Tibial artery (tissue), 4 donors: ENCODE measurements around the gene AKR1B15.
"Not testable (repeated sequence)": the region's sequence is repeated elsewhere in the genome, so short reads cannot be mapped to it uniquely, and the experiment has no call there.

Source experiments
- DNase-seq, 2 donors: peaks; one replicate each; pipeline ENCODE4 v3.0.0-alpha.2; 2019
- H3K27ac ChIP-seq, 2 donors: fragments of 200-600 bp; sonication (generic) in 1 of 2; 1 replicate in 1 of 2; 2 replicates in 1 of 2; pipeline ENCODE4 v1.5.1; 2018 to 2019; ENCODE audit warnings: mild to moderate bottlenecking in 1 of 2
- H3K27me3 ChIP-seq, 2 donors: fragments of 200-600 bp; sonication (generic) in 1 of 2; one replicate each; pipeline versions ENCODE4 v1.5.1 to v1.6.0; 2016 to 2019
- H3K36me3 ChIP-seq, 3 donors: fragments of 200-600 bp; sonication (generic) in 2 of 3; one replicate each; pipeline ENCODE4 v1.5.1; 2016 to 2019; ENCODE audit warnings: mild to moderate bottlenecking in 2 of 3
- H3K4me1 ChIP-seq, 4 donors: fragments of 200-600 bp; sonication (generic) in 2 of 4; 1 replicate in 3 of 4; 2 replicates in 1 of 4; pipeline ENCODE4 v1.5.1; 2016 to 2019
- H3K4me3 ChIP-seq, 2 donors: fragments of 200-600 bp; sonication (generic) in 1 of 2; 1 replicate in 1 of 2; 2 replicates in 1 of 2; pipeline ENCODE4 v1.5.1; 2018 to 2019; ENCODE audit warnings: mild to moderate bottlenecking in 2 of 2
- H3K9me3 ChIP-seq, 3 donors: fragments of 200-600 bp; sonication (generic) in 1 of 3; one replicate each; pipeline ENCODE4 v1.5.1; 2016 to 2019
- CTCF ChIP-seq, 2 experiments: fragments of 200-600 bp in 1 of 2; fragments of 450-650 bp in 1 of 2; IDR thresholded peaks; one replicate each; pipeline ENCODE4 v1.5.1; 2017 to 2019; ENCODE audit warnings: antibody characterized with exemption in 2 of 2, mild to moderate bottlenecking in 1 of 2, moderate library complexity in 1 of 2
- intact Hi-C: fragments of 100-400 bp; cut with DNase I; formaldehyde crosslinking; loops from one replicate; pipeline ENCODE4 v1.15.0; 2023; ENCODE audit warnings: low total_unique reads

Gene AKR1B15

DNA sequence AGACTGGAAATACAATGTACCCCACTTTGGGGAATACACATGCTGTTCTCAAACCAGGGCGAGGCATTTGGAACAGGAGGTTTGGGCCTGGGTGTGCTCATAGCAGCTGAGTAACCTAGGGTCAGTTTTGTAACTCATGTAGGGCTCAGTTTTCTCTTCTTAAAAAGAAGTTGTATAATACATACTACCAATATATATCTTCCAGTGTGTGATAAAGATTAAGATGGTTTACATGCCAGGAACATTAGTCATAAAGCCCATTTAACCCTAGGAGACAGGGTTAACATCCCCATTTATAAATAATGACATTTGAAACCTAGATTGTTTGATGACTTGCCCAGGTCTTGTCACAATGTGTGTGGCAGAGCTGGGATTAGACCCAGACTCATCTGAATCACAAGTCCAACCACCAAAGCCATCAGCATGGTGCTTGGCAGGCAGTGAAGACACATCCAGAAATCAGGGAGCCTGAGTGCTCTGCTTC, 15.6 kb upstream of the AKR1B15 start:
- H3K27ac ChIP-seq: no peak overlapping the region
- no peaks in the 10 kb centered on the region for H3K36me3 ChIP-seq
- intact Hi-C loops: no loop called here
- no peak for TF ChIP-seq CTCF (IDR thresholded peaks at IDR 0.05)
- no peak overlapping the region for H3K4me3 ChIP-seq
- peak in 1 of 2 donors; percentile 56 for DNase-seq
- H3K4me1 ChIP-seq: no peaks in the 10 kb centered on the region
- peaks cover 0 to 3% of the 10 kb centered on the region in 2 donors for H3K27me3 ChIP-seq
- no peaks in the 10 kb centered on the region for H3K9me3 ChIP-seq

DNA sequence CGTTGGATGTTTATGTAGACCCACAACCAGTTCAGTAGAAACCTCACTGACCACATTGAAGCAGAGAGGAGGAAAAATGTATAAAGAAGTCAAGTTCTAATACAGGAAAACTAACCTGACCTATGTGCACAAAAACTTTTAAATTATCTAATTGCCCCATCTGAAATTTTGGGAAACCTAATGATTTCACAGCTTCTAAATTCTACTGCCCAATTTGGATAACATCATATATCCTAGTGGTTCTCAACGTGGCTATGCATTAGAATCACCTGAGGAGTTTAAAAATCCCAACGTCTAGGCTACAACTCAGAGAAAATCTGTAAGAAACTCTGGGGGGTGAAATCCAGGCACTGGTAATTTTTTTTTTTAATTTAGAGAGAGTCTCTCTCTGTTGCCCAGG, 14.3 kb upstream of the AKR1B15 start:
- H3K36me3 ChIP-seq: no peaks in the 10 kb centered on the region
- H3K4me3 ChIP-seq: no peak overlapping the region
- no peak for TF ChIP-seq CTCF (IDR thresholded peaks at IDR 0.05)
- intact Hi-C loops: no loop called here
- DNase-seq: no peak
- H3K4me1 ChIP-seq: no peaks in the 10 kb centered on the region
- no peaks in the 10 kb centered on the region for H3K27me3 ChIP-seq
- no peaks in the 10 kb centered on the region for H3K9me3 ChIP-seq
- H3K27ac ChIP-seq: no peak overlapping the region

- Histone ChIP-seq H3K27me3 (no peaks in the 10 kb centered on the region), H3K4me1 (no peaks in the 10 kb centered on the region), H3K27ac (no peak overlapping the region), H3K36me3 (no peaks in the 10 kb centered on the region), H3K9me3 (no peaks in the 10 kb centered on the region), H3K4me3 (no peak overlapping the region)
- TF ChIP-seq CTCF (IDR thresholded peaks at IDR 0.05): no peak
- DNase-seq: peak in 1 of 2 donors; percentile 52
- intact Hi-C loops: no loop called here
These were observed 13.5 kb upstream of the AKR1B15 start for GRCh38 chr7:134535272-134535918.

DNA sequence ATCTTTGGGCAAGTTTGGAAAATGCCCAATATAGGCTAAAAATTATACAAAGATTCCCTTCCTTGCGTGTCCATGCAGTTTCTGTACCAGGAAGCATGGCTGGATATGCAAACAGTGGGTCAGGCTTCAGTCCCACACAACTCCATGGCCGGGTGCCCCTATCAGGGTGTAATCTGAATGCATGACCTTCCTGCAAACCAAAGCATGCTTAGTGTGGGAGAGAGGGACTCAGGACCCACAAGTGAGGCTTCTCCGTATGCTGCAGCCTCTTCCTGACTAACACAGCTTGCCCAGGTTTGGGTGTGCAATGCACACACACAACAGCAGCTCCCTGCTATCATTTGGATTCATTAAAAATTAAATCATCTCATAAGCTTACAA, 13.0 kb upstream of the AKR1B15 start:
- intact Hi-C loops: no loop called here
- no peaks in the 10 kb centered on the region for H3K27me3 ChIP-seq
- H3K27ac ChIP-seq: no peak overlapping the region
- no peaks in the 10 kb centered on the region for H3K36me3 ChIP-seq
- H3K4me1 ChIP-seq: no peaks in the 10 kb centered on the region
- no peaks in the 10 kb centered on the region for H3K9me3 ChIP-seq
- H3K4me3 ChIP-seq: no peak overlapping the region
- DNase-seq: no peak
- no peak for TF ChIP-seq CTCF (IDR thresholded peaks at IDR 0.05)

DNA sequence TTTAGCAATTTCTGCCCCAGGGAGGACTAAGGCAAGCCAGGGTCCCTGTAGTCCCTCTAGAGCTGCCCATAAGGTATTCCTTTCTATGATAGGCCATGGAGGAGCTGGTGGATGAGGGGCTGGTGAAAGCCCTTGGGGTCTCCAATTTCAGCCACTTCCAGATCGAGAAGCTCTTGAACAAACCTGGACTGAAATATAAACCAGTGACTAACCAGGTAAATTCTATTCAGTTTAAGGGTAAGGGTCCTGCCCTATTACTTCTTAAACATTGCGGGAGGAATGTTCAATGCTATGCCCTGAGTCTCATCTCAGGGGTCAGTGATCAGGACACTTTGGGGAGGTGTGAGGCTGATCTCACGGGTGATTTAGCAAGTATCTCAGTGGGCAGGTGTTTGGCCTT, 12.4 kb upstream of the AKR1B15 start:
- H3K4me3 ChIP-seq, H3K9me3 ChIP-seq, H3K4me1 ChIP-seq, H3K27me3 ChIP-seq, H3K36me3 ChIP-seq, intact Hi-C loops, DNase-seq, H3K27ac ChIP-seq: not testable (repeated sequence)

DNA sequence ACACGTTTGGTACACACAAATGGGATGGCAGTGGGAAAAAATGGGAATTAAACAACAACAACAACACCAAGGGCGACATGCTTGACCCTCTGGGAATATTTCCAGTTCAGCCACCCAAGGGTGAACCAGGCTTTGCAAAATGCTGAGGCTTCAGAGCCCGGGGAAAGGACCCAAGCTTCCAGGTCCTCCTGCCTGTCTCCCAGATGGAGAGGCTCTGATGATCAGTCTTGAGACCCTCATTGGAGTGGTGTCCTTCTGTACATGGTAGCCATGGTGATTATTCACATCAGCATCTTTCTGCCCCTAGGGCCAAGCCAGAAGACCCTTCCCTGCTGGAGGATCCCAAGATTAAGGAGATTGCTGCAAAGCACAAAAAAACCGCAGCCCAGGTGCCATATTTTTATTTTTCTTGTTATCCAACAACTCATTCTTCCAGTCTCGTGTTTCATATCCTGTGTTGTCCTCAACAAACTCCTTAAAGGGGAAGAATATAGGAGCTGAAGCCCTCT, 11.6 kb upstream of the AKR1B15 start:
- H3K36me3 ChIP-seq, H3K9me3 ChIP-seq, DNase-seq, H3K27me3 ChIP-seq, H3K4me1 ChIP-seq, intact Hi-C loops, H3K27ac ChIP-seq, H3K4me3 ChIP-seq: not testable (repeated sequence)
